Skin of body (tissue), 2 donors: ENCODE data around the gene SNX13. TPM values are rescaled to one million over a fixed set of nuclear protein-coding genes. Genes with fewer than 3 reads are reported as not detected.
"Not testable (repeated sequence)": the region's sequence is repeated elsewhere in the genome, so short reads cannot be mapped to it uniquely, and the experiment has no call there.

Experiments
- DNase-seq: peaks from one replicate; lab custom pipeline; 2025; lab: John Stamatoyannopoulos, UW
- total RNA-seq: library from RNA; depleted of rRNA; stranded (reverse); fragments of >200 nt; gene quantifications from one replicate; pipeline ENCODE4 v1.2.3, GENCODE V29; 2014

The SNX13 gene
- total RNA-seq, 1 donor from 2014 or later, result 59.4 TPM

GRCh38 chr7:17848516-17848915, 91.8 kb downstream of the SNX13 start:
- no peak for DNase-seq

DNA sequence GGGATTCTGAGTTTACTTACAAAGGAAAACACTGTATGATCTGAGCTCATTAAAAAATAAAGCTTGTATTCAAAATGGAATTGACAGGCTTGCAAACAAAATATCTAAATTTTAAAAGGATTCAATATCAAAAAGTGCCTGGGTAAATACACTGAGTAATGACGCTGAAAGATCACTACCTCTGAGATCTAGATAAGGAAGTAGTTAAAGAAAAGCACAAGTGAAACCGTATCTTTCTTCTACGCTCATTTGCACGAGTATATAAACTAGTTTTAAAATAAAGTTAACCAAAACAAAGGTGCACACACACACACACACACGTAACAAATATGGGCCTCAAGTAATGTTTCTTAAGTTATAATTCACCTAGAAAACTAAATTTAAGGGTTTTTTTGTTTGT, 93.4 kb downstream of the SNX13 start:
- DNase-seq, result no peak

GRCh38 chr7:17845197-17845547, 95.1 kb downstream of the SNX13 start:
- no peak for DNase-seq

DNA sequence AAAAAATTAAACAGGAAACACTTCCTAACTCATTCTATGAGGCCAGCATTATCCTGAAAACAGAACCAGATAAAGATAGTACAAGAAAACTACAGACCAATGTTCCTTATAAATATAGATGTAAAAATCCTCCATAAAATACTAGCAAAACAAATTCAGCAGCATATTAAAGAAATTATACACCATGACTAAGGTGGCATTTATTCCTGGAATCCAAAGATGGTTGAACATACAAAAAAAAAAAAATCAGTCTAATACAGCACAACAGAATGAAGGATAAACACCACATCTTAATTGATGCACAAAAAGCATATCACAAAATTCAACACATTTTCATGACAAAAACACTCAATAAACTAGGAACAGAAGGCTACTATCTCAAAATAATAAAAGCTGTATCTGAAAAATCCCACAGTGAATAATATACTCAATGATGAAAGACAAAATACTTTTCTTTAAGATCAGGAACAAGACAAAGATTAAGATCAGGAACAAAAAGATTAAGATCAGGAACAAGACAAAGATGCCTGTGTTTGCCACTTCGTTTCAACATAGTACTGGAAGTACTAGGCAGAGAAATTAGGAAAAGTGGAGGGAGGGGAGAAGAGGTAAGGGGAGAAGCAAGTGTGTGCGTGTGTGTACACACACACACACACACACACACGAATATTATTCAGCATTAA, 95.6 kb downstream of the SNX13 start:
- DNase-seq, result no peak

DNA sequence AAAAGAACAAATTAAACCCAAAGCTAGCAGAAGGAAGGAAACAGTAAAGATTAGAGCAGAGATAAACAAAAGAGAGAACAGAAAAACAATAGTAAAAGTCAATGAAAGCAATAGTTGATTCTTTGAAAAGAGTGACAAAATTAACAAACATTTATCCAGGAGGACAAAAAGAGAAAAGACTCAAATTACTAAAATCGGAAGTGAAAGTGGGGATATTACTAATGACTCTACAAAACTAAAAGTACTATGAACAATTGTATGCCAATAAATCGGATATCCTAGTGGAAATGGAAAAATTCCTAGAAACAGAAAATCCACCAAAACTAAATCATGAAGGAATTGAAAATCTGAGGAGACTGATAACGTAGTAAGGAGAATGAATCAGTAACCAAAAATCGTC, 96.3 kb downstream of the SNX13 start:
- DNase-seq, result no peak

DNA sequence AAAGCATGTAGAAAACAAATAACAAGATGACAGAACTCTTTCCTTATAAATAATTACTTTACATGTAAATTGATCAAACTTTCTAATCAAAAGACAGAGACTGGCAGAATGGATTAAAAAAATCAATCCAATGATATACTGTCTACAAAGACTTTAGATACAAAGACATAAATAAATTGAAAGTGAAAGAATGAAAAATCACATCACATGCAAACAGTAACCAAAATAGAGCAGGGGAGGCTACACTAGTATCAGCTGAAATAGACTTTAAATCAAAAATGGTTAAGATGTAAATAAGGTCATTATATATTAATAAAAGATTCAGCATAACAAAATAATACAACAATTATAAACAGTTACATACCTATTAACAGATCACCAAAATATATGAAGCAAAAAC, 97.3 kb downstream of the SNX13 start:
- DNase-seq, result no peak

DNA sequence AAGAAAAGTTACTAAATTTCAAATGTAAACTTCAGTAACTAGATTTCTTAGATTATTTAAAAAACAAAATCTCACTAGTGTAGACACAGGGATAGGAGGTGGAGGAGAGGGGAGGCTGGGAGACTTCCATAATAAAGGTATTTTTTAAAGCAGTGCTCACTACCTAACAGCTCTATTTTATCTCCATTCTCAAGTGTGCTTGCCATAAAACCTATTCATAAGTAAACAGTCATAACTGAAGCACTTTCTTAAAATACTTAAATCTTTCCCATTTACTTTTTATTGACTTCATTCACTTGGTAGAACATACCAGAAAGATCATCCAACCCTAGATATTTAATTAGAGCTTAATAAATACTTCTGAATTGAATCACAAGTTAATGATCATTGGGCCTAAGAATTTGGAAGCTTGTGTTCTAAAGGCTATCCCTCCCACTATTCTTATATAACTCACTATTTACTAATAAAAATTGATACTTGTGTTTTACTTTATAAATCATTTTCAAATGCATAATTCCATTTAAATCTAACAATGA, 107.4 kb downstream of the SNX13 start:
- no peak for DNase-seq

DNA sequence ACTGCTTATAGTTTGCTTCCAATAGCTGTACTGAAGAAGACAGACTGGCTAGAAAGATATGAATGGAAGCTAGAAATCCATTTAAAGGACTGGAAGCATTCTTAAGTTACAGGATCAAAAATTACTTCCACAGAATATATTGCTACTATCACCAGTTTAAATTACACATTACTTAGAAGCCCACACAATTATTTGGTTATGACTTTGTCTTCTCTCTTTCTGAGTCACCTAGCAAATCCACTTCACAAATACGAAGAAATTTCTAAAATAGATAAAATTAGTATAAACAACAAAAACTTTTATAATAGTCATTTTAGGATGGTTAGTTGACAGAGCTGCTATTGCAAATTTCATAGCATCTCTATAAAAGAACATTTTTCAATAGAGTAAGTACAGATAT, 108.1 kb downstream of the SNX13 start:
- DNase-seq, result no peak

DNA sequence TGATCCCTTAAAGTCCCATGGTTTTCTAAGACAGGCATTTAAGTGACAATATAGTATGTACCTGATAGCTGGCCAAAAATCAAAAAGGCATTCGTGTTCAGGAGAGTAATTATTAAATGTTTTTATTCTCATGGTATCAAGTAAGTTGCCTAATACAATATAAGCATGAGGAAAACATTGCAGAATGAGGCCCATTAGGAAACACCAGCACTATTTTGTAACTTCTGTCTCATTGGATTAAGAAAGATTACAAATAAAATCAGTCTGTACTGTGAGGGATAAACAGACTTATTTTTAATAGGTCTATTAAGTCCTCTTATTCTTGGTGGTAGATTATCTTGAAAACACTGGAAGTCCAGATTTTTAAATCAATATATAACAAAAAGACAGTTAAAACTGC, 110.1 kb downstream of the SNX13 start:
- DNase-seq, result no peak

DNA sequence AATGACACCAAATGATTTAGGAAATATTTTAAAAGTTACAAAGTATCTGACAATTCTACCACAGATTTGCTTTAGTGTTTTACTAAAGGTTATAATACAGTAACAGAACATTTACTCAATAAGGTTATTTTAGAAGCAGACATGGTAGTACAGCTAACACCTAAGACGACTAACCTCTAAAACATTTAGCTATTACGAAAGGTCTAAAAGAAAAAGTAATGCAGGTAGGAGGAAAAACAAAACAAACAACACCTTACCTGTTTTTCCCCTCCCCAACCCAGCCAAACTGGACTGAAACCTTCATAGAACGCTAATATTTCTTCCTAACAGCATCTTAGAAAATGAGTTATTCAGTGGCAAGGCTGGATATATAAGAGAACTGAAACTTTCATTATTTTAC, 111.3 kb downstream of the SNX13 start:
- DNase-seq, result no peak

DNA sequence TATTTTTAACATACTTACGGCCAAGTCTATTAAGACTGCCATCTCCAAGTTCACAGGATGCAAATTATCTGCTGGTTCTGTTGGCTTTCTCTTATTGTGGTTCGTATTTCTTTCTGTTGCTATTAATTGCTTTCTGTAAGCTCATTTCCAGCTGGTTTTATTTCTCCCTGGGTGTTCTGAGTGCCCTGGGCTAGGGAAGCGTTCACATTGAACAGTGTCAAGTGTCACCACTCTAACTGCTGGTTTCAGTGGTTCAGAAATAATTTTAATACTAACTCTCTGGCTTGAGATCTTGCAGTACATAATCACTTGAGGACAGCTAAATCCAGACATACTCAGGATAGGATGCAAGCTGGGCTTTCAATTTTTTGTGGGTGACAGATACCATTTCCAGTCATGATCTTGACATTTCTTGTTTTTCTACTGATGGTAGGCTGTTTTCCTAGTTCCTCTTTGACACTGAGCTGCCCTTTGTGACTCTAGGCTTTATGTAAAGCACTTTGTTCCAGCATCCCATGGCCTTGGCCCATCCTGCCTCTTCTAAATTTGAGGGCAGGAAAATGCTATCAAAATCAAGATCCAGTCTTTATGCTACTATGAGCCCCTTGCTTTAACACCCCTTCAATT, 117.6 kb downstream of the SNX13 start:
- no peak for DNase-seq

GRCh38 chr7:17816903-17817302, 123.4 kb downstream of the SNX13 start:
- DNase-seq, result no peak

DNA sequence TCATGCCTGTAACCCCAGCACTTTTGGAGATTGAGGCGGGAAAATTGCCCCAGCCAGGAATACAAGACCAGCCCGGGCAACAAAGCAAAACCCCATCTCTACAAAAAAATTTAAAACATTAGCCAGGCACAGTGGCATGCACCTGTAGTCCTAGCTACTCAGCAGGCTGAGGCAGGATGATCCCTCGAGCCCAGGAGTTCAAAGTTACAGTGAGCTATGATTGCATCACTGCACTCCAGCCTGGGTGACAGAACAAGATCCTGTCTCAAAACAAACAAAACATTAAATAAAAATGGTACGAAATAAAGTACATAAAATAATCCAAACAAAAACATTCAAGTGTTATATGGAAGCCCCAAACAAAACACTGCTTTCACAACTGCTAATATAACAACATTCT, 125.0 kb downstream of the SNX13 start:
- no peak for DNase-seq

DNA sequence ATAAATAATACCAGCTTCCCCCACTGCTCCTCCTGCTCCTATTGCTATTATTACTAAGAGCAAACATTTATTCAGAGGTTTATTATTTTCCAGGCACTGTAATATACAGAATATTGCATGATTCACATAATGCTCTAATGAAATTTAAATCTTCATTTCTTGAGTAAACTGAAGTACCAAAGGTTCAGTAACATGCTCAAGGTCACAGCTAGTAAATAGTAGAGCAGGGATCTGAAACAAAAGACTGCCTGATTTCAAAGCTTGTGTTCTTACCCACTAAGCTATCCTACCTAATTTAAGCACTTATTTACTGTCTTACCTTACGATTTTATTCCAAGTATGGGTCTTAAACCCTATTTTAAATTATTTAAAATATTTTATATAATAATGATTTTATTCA, 126.2 kb downstream of the SNX13 start:
- no peak for DNase-seq

DNA sequence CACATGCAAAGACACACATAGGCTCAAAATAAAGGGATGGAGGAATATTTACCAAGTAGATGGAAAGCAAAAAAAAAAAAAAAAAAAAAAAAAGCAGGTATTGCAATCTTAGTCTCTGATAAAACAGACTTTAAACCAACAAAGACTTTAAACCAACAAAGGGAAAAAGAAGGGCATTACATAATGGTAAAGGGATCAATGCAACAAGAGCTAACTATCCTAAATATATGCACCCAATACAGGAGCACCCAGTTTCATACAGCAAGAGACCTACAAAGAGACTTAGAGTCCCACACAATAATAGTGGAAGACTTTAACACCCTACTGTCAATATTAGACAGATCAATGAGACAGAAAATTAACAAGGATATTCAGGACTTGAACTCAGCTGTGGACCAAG, 131.1 kb downstream of the SNX13 start:
- not testable (repeated sequence) for DNase-seq

GRCh38 chr7:17807242-17807641, 133.1 kb downstream of the SNX13 start:
- DNase-seq, result no peak

- DNase-seq, result no peak
These were observed 133.7 kb downstream of the SNX13 start for GRCh38 chr7:17806631-17807030.

GRCh38 chr7:17802056-17802455, 138.2 kb downstream of the SNX13 start:
- no peak for DNase-seq

DNA sequence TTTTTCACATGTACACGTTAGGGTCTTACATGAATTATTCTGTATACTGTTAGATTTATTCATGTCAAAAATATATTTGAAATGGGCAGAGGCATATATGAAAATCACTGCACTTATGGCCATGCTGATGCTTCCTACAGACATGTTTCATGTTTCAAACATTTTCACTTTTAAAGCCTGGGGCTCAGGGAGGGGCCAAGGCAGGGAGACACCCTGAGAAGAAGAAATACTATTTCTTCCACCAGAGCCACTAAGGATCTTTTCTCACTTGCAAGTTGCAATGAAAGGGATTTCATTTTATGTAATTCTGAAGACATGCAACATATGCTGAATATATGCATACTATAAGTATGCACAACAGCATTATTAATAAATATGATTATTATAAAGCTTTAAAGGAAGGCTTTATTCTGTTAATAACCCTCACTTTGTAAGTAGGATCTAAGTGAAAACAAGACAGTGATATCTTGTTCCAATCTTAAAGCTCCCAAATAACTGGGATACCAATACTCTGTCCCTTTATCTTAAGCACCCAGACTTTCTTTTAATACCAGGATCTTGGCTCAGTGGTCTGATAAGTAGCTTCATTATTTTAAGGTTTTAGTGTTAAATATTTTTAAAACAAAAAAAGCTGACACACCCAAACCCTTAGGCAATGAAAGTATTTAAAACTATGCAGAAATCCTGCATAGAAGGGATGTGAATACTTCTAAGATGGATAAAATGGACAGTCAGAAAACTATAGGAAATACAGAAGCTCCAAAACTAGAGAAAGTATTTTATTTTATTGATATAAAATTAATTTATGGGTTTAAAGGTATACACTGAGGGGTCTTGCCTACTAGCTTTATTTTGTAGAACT, 148.0 kb downstream of the SNX13 start:
- DNase-seq, result no peak

- DNase-seq, result no peak
These were observed 153.0 kb downstream of the SNX13 start for GRCh38 chr7:17787257-17787656.

DNA sequence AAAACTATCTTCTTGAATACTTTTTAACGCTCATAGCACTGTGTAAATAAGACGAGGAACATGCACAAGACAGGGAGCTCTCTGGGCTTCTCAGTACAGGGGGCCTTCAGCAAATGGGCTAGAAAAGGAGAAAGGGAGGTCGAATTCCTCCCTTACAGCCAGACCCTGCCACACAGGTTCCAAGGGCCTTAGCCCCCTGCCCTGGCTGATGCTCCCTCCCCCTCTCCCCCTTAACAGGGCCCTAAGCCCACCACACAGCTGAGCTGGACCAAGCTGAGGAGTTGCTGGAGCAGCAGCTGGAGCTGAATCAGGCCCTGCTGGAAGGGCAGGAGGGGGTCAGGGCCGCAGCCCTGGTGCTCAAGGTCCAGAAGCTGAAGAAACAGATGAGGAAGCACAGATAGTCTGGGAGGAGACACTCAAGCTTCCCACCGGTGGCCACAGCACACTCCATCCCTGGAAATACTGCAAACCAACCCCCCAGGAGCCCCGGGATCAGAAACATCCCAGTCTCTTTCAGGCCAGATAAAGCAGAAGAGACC, 153.9 kb downstream of the SNX13 start:
- no peak for DNase-seq

DNA sequence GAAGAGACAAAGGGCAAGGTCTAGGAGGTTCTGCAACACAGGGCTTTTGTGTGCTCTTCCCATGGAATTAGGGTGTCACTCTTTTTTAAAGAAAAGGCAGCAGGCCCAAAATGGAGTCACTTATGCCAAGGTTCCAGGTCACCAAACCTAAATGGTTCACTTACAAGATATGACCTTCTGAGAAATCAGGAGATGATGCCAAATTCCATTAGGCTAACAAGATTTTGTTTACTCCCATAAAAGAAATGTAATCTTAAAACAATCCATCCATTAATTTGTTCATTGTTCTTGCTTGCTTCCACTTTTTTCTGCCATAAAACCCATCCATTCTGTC, 158.1 kb downstream of the SNX13 start:
- DNase-seq, result no peak
